Measurements from ENCODE around the gene FSCN2. TPM values are rescaled to one million over a fixed set of nuclear protein-coding genes. Genes with fewer than 3 reads are reported as not detected.

The FSCN2 gene
- total and polyA plus RNA-seq, 10 of the 15 experiments (the other 5 are each of a cell fraction or from before 2014, with no cell fraction given) = 0.12 to 2.1 (median 0.65) TPM; not detected in 3

DNA sequence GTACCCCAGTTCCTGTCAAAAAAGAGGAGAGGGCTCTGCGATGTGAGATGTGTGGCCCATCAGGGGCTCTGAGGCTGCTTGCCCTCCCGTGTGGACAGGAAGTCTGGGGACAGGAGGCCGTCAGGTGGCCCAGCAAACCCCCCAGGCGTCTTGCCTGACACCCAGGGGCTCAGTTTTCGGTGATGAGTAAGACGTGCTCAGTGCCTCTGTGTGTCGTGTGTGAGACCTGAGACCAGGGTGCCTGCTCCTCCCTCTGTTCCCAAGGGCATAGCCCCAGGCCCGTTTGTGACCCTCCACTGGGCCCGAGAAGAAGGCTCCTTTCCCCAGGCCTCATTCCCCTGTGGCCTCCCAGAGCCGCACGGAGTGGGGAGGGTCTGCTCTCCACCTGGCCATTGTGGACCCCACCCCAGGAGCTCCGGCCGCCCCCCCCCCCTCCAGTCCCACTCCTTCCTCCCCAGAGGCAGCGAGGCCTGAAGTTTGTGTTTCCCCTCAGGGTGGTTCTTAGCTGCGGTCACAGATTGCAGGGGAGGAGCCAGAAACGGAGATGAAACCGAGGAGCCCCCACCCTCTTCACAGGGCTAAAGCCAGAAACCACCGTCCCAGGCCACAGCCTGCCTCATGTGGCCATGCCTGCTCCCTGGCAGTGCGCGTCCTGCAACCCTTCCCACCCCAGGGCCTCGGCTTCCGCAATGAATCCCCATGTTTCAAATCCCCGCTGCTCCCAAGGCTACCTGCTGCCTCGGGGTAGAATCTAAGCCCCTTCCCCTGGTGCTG is 10.7 kb upstream of the FSCN2 start (continued):
- TF ChIP-seq SIN3A (IDR thresholded peaks at IDR 0.05; ENCODE audit: low read depth, low read length) = no peak; the same call in 1 of the 2 replicates
- TF ChIP-seq POU2F2 (IDR thresholded peaks at IDR 0.05; ENCODE audit: borderline replicate concordance, low read depth, low read length) = peak; percentile 79
- TF ChIP-seq, protein P1, sequence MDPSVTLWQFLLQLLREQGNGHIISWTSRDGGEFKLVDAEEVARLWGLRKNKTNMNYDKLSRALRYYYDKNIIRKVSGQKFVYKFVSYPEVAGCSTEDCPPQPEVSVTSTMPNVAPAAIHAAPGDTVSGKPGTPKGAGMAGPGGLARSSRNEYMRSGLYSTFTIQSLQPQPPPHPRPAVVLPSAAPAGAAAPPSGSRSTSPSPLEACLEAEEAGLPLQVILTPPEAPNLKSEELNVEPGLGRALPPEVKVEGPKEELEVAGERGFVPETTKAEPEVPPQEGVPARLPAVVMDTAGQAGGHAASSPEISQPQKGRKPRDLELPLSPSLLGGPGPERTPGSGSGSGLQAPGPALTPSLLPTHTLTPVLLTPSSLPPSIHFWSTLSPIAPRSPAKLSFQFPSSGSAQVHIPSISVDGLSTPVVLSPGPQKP (IDR thresholded peaks at IDR 0.05; ENCODE audit: low read depth, low read length) = no peak
- no peak for TF ChIP-seq TCF7 (IDR thresholded peaks at IDR 0.05; ENCODE audit: borderline replicate concordance)
- 0 out of 2 replicates have a peak, but pooled peaks have one; percentile 34 for TF ChIP-seq TCF3 (IDR thresholded peaks at IDR 0.05; ENCODE audit: borderline replicate concordance, insufficient read depth, low read depth, low read length)
- TF ChIP-seq MTA2 (IDR thresholded peaks at IDR 0.05; ENCODE audit: low read depth) = peak; percentile 22; the same call in 1 of the 2 replicates
- TF ChIP-seq CREM (IDR thresholded peaks at IDR 0.05; ENCODE audit: low read depth) = peak; percentile 8
- TF ChIP-seq TAF1 (IDR thresholded peaks at IDR 0.05; ENCODE audit: borderline replicate concordance, low read depth, low read length) = peak; percentile 76
- TF ChIP-seq EP300 (IDR thresholded peaks at IDR 0.05; ENCODE audit: borderline replicate concordance in 1 of 2, control insufficient read depth in 1 of 2, low read depth in 2 of 2, low read length in 2 of 2) = no peak; a peak in 1 of 4 replicates
- TF ChIP-seq KLF5 (IDR thresholded peaks at IDR 0.05; ENCODE audit: partially characterized antibody) = no peak
- TF ChIP-seq, protein P2, sequence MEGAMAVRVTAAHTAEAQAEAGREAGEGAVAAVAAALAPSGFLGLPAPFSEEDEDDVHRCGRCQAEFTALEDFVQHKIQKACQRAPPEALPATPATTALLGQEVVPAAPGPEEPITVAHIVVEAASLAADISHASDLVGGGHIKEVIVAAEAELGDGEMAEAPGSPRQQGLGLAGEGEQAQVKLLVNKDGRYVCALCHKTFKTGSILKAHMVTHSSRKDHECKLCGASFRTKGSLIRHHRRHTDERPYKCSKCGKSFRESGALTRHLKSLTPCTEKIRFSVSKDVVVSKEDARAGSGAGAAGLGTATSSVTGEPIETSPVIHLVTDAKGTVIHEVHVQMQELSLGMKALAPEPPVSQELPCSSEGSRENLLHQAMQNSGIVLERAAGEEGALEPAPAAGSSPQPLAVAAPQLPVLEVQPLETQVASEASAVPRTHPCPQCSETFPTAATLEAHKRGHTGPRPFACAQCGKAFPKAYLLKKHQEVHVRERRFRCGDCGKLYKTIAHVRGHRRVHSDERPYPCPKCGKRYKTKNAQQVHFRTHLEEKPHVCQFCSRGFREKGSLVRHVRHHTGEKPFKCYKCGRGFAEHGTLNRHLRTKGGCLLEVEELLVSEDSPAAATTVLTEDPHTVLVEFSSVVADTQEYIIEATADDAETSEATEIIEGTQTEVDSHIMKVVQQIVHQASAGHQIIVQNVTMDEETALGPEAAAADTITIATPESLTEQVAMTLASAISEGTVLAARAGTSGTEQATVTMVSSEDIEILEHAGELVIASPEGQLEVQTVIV (IDR thresholded peaks at IDR 0.05; ENCODE audit: borderline replicate concordance, partially characterized antibody) = no peak
- peak; percentile 80; the same call in 1 of the 2 replicates for TF ChIP-seq WRNIP1 (IDR thresholded peaks at IDR 0.05; ENCODE audit: borderline replicate concordance, low read depth, low read length)
- TF ChIP-seq, protein P3, sequence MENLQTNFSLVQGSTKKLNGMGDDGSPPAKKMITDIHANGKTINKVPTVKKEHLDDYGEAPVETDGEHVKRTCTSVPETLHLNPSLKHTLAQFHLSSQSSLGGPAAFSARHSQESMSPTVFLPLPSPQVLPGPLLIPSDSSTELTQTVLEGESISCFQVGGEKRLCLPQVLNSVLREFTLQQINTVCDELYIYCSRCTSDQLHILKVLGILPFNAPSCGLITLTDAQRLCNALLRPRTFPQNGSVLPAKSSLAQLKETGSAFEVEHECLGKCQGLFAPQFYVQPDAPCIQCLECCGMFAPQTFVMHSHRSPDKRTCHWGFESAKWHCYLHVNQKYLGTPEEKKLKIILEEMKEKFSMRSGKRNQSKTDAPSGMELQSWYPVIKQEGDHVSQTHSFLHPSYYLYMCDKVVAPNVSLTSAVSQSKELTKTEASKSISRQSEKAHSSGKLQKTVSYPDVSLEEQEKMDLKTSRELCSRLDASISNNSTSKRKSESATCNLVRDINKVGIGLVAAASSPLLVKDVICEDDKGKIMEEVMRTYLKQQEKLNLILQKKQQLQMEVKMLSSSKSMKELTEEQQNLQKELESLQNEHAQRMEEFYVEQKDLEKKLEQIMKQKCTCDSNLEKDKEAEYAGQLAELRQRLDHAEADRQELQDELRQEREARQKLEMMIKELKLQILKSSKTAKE (IDR thresholded peaks at IDR 0.05; ENCODE audit: low read depth, poor library complexity, severe bottlenecking) = no peak
- TF ChIP-seq NFIC (IDR thresholded peaks at IDR 0.05; ENCODE audit: low read depth, low read length) = no peak
- TF ChIP-seq MEF2A (IDR thresholded peaks at IDR 0.05; ENCODE audit: insufficient read depth, low read depth, low read length) = 0 out of 2 replicates have a peak, but pooled peaks have one; percentile 48
- TF ChIP-seq ETV6 (conservative IDR thresholded peaks at IDR 0.05 in 1 of 2, IDR thresholded peaks at IDR 0.05 in 1 of 2; ENCODE audit: borderline replicate concordance in 1 of 2, low read depth in 1 of 2) = 0 out of 4 replicates have a peak, but pooled peaks of 1 of the 2 experiments have one; percentile 20
- peak; percentile 67 for TF ChIP-seq BACH1 (IDR thresholded peaks at IDR 0.05; ENCODE audit: borderline replicate concordance)
- no peak for TF ChIP-seq NFYA (IDR thresholded peaks at IDR 0.05; ENCODE audit: borderline replicate concordance, low read depth, low read length)
- TF ChIP-seq MXI1 (IDR thresholded peaks at IDR 0.05; ENCODE audit: low read depth, low read length) = no peak; the same call in none of the 2 replicates
- peak in 1 of 2 experiments; percentile 9; a peak in 1 of 3 replicates for TF ChIP-seq EGR1 (IDR thresholded peaks at IDR 0.05; ENCODE audit: borderline replicate concordance in 1 of 2, low read depth in 2 of 2, low read length in 2 of 2)
- TF ChIP-seq NBN (IDR thresholded peaks at IDR 0.05) = peak; percentile 10
- peak; percentile 12; the same call in 1 of the 2 replicates for TF ChIP-seq NR2F1 (conservative IDR thresholded peaks at IDR 0.05)

Measured in GM12878 (cell line).